Ovary (tissue), 3 donors: ENCODE measurements around the gene UNC13B.
"Not testable (repeated sequence)": the region's sequence is repeated elsewhere in the genome, so short reads cannot be mapped to it uniquely, and the experiment has no call there.

ENCODE experiments used
- CTCF ChIP-seq, 3 donors: fragments of 450-650 bp in 2 of 3; fragments of 200-600 bp in 1 of 3; IDR thresholded peaks; one replicate each; pipeline versions ENCODE4 v1.5.1 to v1.8.0; 2016 to 2022; ENCODE audit warnings: antibody characterized with exemption in 3 of 3, mild to moderate bottlenecking in 1 of 3
- EP300 ChIP-seq: sonication (generic); formaldehyde crosslinking; IDR thresholded peaks from one replicate; pipeline ENCODE4 v1.6.1; 2017; ENCODE audit warnings: antibody characterized with exemption
- POLR2A ChIP-seq: fragments of 450-650 bp; IDR thresholded peaks from one replicate; pipeline ENCODE4 v1.6.1; 2017; ENCODE audit warnings: antibody characterized with exemption, mild to moderate bottlenecking, moderate library complexity
- donor health status: DM: no; HTN: no; CAD: no.

- not testable (repeated sequence) for TF ChIP-seq CTCF (IDR thresholded peaks at IDR 0.05); POLR2A; EP300
Observed at GRCh38 chr9:35157836-35158235, 4.0 kb upstream of the UNC13B start.
